Lower lobe of right lung (tissue), 2 donors: Measurements from ENCODE around the gene ACO2. TPM values are rescaled to one million over a fixed set of nuclear protein-coding genes. Genes with fewer than 3 reads are reported as not detected.
"Not testable (repeated sequence)": the region's sequence is repeated elsewhere in the genome, so short reads cannot be mapped to it uniquely, and the experiment has no call there.

Experiments
- ATAC-seq, 2 donors: fragments of 200-7000 bp; cut with Tn5 transposase; one replicate each; pipeline ENCODE4 v1.9.1; 2020 to 2022; ENCODE audit warnings: mild to moderate bottlenecking in 2 of 2, moderate library complexity in 2 of 2
- DNase-seq: peaks from one replicate; pipeline ENCODE4 v3.0.0-alpha.2; 2020
- H3K27ac ChIP-seq: fragments of 200-600 bp; one replicate; pipeline ENCODE4 v1.8.0; 2022
- H3K27me3 ChIP-seq: fragments of 200-600 bp; one replicate; pipeline ENCODE4 v1.8.0; 2022; ENCODE audit warnings: low read depth
- H3K36me3 ChIP-seq: fragments of 200-600 bp; one replicate; pipeline ENCODE4 v1.8.0; 2022; ENCODE audit warnings: mild to moderate bottlenecking
- H3K4me1 ChIP-seq: fragments of 200-600 bp; one replicate; pipeline ENCODE4 v1.8.0; 2022
- H3K4me3 ChIP-seq: fragments of 200-600 bp; one replicate; pipeline ENCODE4 v1.8.0; 2022; ENCODE audit warnings: mild to moderate bottlenecking
- H3K9me3 ChIP-seq: fragments of 200-600 bp; one replicate; pipeline ENCODE4 v1.8.0; 2022
- intact Hi-C: fragments of 100-400 bp; cut with DNase I; formaldehyde crosslinking; loops from one replicate; pipeline ENCODE4 v1.11.0; 2022
- total RNA-seq: library from RNA; stranded (reverse); fragmentation: NEBNext Ultra II Directional; extraction: Animal tissue kit (Norgen Biotek cat#: 25700); gene quantifications from one replicate; pipeline ENCODE4 v1.2.1, GENCODE V29; 2021
- TF ChIP-seq, protein P1 (sequence below): fragments of 200-600 bp; IDR thresholded peaks from one replicate; pipeline ENCODE4 v1.8.0; 2022; ENCODE audit warnings: antibody characterized with exemption, mild to moderate bottlenecking
- donor health status: DM: no; HTN: yes; CAD: no; lungs with severe emphysema.

ACO2 gene
- total RNA-seq, 1 donor from 2014 or later = 77.7 TPM

DNA sequence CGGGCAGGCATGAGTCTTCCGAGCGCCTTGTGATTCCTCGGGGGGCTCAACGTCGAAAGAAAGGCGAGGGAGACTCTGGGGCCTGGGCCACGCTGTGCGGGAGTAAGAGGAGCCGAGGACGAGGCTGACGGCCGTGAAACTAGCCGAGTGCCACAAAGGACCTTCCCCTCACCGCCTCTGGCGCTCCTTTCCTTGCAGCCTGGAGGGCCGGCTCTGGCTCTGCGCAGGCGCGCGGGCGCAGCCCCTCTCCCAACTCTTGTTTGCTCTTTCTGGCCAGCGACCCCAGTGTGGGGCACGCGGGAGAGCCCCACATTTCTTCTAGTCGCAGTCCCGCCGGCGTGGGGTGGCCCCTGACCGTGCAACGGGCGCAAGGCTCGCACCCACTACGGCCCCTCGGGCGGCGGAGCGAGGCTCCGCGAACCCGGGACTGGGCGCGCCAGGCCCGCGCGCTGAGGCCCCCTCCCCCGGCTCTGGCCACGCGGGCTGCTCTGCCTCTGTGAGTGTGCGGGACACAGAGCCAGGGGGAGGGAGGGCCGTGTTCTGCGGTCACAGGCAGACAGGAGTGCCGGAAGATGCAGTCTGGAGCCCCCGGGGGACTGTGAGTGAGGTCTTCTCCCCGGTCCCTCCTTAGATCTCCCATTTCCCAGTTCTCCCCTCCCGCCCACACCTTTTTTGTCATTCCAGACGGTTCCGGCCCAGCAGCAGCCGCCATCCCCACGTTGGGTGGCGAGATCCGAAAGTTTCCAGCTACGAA, 21.3 kb upstream of the ACO2 start:
- Histone ChIP-seq H3K4me1 (peaks cover 20% of the 10 kb centered on the region), H3K9me3 (no peaks in the 10 kb centered on the region), H3K27me3 (no peaks in the 10 kb centered on the region), H3K27ac (peak overlapping the region; percentile 98), H3K4me3 (peak overlapping the region; percentile 90), H3K36me3 (peaks cover 8% of the 10 kb centered on the region)
- intact Hi-C loops = no loop called here
- peak; percentile 58 to 63 for ATAC-seq
- TF ChIP-seq, protein P1, sequence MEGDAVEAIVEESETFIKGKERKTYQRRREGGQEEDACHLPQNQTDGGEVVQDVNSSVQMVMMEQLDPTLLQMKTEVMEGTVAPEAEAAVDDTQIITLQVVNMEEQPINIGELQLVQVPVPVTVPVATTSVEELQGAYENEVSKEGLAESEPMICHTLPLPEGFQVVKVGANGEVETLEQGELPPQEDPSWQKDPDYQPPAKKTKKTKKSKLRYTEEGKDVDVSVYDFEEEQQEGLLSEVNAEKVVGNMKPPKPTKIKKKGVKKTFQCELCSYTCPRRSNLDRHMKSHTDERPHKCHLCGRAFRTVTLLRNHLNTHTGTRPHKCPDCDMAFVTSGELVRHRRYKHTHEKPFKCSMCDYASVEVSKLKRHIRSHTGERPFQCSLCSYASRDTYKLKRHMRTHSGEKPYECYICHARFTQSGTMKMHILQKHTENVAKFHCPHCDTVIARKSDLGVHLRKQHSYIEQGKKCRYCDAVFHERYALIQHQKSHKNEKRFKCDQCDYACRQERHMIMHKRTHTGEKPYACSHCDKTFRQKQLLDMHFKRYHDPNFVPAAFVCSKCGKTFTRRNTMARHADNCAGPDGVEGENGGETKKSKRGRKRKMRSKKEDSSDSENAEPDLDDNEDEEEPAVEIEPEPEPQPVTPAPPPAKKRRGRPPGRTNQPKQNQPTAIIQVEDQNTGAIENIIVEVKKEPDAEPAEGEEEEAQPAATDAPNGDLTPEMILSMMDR = no peak
- DNase-seq = peak; percentile 82

DNA sequence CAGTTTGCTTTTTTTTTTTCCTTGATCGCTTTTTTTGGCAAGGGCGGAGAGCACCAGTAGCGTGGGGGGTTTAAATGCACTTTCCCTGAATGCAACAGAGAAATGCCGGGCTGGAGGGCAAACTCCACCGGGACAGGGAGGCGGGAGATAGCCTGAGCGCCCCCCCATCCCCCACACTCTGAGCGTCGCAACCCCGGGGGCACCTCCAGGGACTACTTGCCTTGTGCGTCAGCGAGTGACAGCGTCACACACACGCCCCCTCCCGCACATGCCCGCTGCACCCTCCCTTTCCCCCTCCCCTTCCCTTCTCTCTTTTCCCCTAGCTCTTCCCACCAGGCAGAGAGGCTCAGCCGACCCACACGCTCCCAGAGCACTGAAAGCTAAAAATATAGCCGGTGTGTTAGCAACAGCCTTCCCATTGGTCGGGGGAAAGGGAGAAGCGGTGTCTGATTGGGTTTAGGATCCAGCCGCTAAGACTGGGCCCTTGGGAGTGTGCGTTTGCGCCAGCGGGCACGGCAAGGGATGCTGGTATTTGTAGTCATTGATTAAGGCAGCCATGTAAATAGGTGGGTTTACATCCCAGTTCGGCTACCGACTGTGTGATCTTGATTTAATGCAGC, 20.6 kb upstream of the ACO2 start:
- Histone ChIP-seq H3K36me3 (peaks cover 1% of the 10 kb centered on the region), H3K9me3 (no peaks in the 10 kb centered on the region), H3K4me3 (peak overlapping the region; percentile 90), H3K27ac (peak overlapping the region; percentile 98), H3K27me3 (no peaks in the 10 kb centered on the region), H3K4me1 (peaks cover 16% of the 10 kb centered on the region)
- DNase-seq (peak; percentile 96), ATAC-seq (peak; percentile 81 to 90)
- TF ChIP-seq, protein P1 = no peak
- intact Hi-C loops = no loop called here

DNA sequence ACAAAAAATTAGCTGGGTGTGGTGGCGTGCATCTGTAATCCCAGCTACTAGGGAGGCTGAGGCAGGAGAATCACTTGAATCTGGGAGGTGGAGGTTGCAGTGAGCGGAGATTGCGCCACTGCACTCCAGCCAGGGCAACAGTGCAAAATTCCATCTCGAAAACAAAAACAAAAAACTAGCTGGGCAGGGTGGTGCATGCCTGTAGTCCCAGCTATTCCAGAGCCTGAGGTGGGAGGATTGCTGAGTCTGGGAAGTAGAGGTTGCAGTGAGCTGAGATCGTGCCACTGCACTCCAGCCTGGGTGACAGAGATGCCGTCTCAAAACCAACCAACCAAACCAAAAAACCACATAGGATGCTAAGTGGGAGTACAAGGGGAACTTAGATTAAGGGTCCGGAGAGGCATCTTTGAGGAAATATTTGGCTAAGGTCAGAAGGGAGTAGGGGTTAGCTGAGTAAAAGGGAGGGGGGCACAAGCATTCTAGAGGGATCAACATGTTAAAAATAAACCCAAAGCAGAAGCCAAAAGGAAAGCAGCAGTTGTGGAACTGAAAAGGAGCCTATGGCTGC, 10.7 kb upstream of the ACO2 start:
- intact Hi-C loops = no loop called here

DNA sequence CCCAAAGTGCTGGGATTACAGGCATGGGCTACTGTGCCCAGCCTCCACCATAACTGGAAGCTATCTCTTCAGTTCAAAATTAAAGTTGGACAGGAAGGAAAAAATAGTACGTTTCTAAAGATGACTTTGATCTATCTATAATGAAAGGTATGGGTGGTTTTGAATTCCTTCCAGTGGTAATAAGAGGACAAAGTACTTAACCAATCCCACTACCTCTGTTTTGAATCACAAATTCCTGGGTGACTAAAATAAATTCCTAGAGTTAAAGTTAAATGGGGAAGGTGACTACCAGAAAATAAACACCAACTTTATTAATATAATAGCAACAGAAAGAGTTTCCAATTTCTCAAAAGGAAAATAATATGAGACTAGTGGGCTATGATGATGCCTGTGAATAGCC, 9.5 kb upstream of the ACO2 start:
- H3K27me3 ChIP-seq = no peaks in the 10 kb centered on the region
- H3K27ac ChIP-seq = no peak overlapping the region
- H3K4me3 ChIP-seq = no peak overlapping the region
- H3K4me1 ChIP-seq = no peaks in the 10 kb centered on the region
- intact Hi-C loops = no loop called here
- DNase-seq (no peak), ATAC-seq (no peak)
- peaks cover 70% of the 10 kb centered on the region for H3K36me3 ChIP-seq
- TF ChIP-seq, protein P1 = no peak
- no peaks in the 10 kb centered on the region for H3K9me3 ChIP-seq

More for the DNA sequence above, 10.7 kb upstream of the ACO2 start:
- no peaks in the 10 kb centered on the region for H3K27me3 ChIP-seq
- no peak overlapping the region for H3K4me3 ChIP-seq
- DNase-seq (no peak), ATAC-seq (no peak)
- H3K4me1 ChIP-seq = no peaks in the 10 kb centered on the region
- H3K9me3 ChIP-seq = no peaks in the 10 kb centered on the region
- TF ChIP-seq, protein P1 = no peak
- H3K36me3 ChIP-seq = peaks cover 58% of the 10 kb centered on the region
- no peak overlapping the region for H3K27ac ChIP-seq

DNA sequence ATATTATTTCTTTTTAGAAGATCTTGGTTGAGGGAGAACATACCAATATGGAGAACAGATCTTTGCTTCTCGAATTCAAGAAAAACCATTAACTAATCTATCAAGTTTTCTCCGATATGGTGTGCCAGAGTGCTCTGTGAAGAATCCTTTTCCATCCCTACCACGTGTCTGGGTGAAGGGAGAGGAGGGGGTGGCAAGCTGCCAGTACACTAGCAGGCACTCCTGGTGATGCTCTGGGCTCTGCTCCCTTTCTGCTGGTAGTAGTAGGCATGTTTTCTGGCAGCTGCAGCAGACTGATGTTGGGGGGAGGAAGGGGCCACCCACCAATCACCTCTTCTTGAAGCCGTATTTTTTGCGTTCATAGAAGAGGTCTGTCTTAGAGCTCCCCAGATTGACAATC, 8.8 kb upstream of the ACO2 start:
- H3K27me3 ChIP-seq, H3K4me3 ChIP-seq, DNase-seq, H3K27ac ChIP-seq, H3K9me3 ChIP-seq, intact Hi-C loops, H3K4me1 ChIP-seq, ATAC-seq: not testable (repeated sequence)
- H3K36me3 ChIP-seq = peaks cover 76% of the 10 kb centered on the region

DNA sequence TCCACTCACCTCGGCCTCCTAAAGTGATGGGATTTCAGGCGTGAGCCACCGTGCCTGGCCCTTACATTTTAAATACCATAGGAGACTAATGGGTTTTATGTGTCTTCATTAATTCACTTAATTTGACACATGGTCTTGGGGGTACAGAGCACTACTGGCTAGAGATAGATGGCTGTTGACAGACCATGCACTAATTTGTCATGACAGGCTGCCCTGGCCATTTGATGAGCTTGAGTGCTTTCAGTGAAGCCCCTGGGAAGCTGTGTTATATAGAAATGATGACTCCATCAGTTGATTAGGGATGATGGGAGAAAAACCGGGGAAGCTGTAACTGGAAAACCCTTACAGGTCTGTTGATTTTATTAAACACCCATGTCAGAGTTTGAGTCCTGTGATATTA, 7.0 kb upstream of the ACO2 start:
- DNase-seq (no peak), ATAC-seq (no peak)
- Histone ChIP-seq H3K4me1 (no peaks in the 10 kb centered on the region), H3K4me3 (no peak overlapping the region), H3K36me3 (peaks cover 94% of the 10 kb centered on the region), H3K9me3 (no peaks in the 10 kb centered on the region), H3K27ac (no peak overlapping the region), H3K27me3 (no peaks in the 10 kb centered on the region)
- TF ChIP-seq, protein P1 = no peak
- intact Hi-C loops = no loop called here
